HG03025 (cell line): ENCODE measurements around the gene SBNO2.

Experiments
- ATAC-seq: cut with Tn5 transposase; IDR thresholded peaks from one replicate; pipeline ENCODE4 v1.9.1; 2021; ENCODE audit warnings: mild to moderate bottlenecking, moderate library complexity; ENCODE audit not compliant: unreplicated experiment, low FRiP score

The SBNO2 gene

GRCh38 chr19:1079566-1080111 lies 94.4 kb downstream of the SBNO2 start:
- ATAC-seq, result no peak

- ATAC-seq, result no peak
Measured at GRCh38 chr19:1076951-1077350, 97.1 kb downstream of the SBNO2 start.

- ATAC-seq, result no peak
Measured at GRCh38 chr19:1076046-1076386, 98.1 kb downstream of the SBNO2 start.

- peak; percentile 58 for ATAC-seq
Measured at GRCh38 chr19:1074544-1075283, 99.4 kb downstream of the SBNO2 start.

- no peak for ATAC-seq
Measured at GRCh38 chr19:1073956-1074517, 100.0 kb downstream of the SBNO2 start.

GRCh38 chr19:1073063-1073955 lies 100.8 kb downstream of the SBNO2 start:
- ATAC-seq, result no peak

GRCh38 chr19:1072371-1073015 lies 101.6 kb downstream of the SBNO2 start:
- ATAC-seq, result no peak

GRCh38 chr19:1070931-1071791 lies 102.9 kb downstream of the SBNO2 start:
- ATAC-seq, result no peak

- no peak for ATAC-seq
Measured at GRCh38 chr19:1070576-1070930, 103.5 kb downstream of the SBNO2 start.

- no peak for ATAC-seq
Measured at GRCh38 chr19:1069009-1069779, 104.9 kb downstream of the SBNO2 start.

GRCh38 chr19:1068009-1069001 lies 105.8 kb downstream of the SBNO2 start:
- ATAC-seq, result no peak

- no peak for ATAC-seq
Measured at GRCh38 chr19:1067341-1067957, 106.6 kb downstream of the SBNO2 start.

- no peak for ATAC-seq
Measured at GRCh38 chr19:1066748-1067340, 107.2 kb downstream of the SBNO2 start, which contains the start of gene ARHGAP45. Gene ARHGAP45, plus strand, starts transcription at chr19:1067167. Its CDS starts 239 bp downstream, at chr19:1067406.

- no peak for ATAC-seq
Measured at GRCh38 chr19:1066251-1066747, 107.8 kb downstream of the SBNO2 start.

- ATAC-seq, result no peak
Measured at GRCh38 chr19:1065606-1066109, 108.4 kb downstream of the SBNO2 start.
